H1 (cell line): ENCODE data around the gene TTLL1. TPM values are rescaled to one million over a fixed set of nuclear protein-coding genes. Genes with fewer than 3 reads are reported as not detected.
A peak's percentile ranks its signal among the peaks of the same experiment; 100 is the strongest.

ENCODE experiments used
- CTCF ChIA-PET: fragments of 300-600 bp; sonication (Branson Sonifier 250); formaldehyde crosslinking; loops from one replicate; lab custom pipeline; 2021; ENCODE audit not compliant: partially characterized antibody; lab: Charles Lee
- POLR2A ChIA-PET: fragments of 300-600 bp; sonication (Branson Sonifier 250); formaldehyde crosslinking; loops from one replicate; lab custom pipeline; 2021; ENCODE audit warnings: inconsistent platforms; ENCODE audit not compliant: partially characterized antibody; lab: Charles Lee
- DNase-seq, 2 experiments: peaks; one replicate each; pipeline versions ENCODE4 v3.0.0 to v3.0.0-alpha.2; 2010 to 2022; ENCODE audit warnings: low spot score in 2 of 2, low read depth in 1 of 2, mixed read lengths in 1 of 2
- FAIRE-seq: peaks from 2 replicates; lab custom pipeline; 2011; peaks lifted over from hg19 to GRCh38; lab: Jason Lieb, UNC
- H2AFZ ChIP-seq: 2 replicates; pipeline ENCODE4 v1.8.1; 2012; ENCODE audit warnings: low read length, inconsistent platforms
- H2AK5ac ChIP-seq: 2 replicates; pipeline ENCODE4 v1.6.1; 2013; ENCODE audit warnings: low read depth, low read length
- H2BK120ac ChIP-seq: replicated peaks from 2 replicates; pipeline ENCODE3; 2013; ENCODE audit warnings: low read depth, low read length, inconsistent platforms
- H2BK12ac ChIP-seq: 2 replicates; pipeline ENCODE4 v1.6.1; 2013; ENCODE audit warnings: low read depth, low read length
- H2BK15ac ChIP-seq: 2 replicates; pipeline ENCODE4 v1.6.1; 2013; ENCODE audit warnings: low read length
- H2BK20ac ChIP-seq: 2 replicates; pipeline ENCODE4 v1.6.1; 2013; ENCODE audit warnings: low read length
- H2BK5ac ChIP-seq: 2 replicates; pipeline ENCODE4 v1.6.1; 2013; ENCODE audit warnings: low read depth, low read length
- H3K14ac ChIP-seq: 2 replicates; pipeline ENCODE4 v1.6.1; 2013; ENCODE audit warnings: inconsistent platforms; ENCODE audit not compliant: insufficient read length
- H3K18ac ChIP-seq: 2 replicates; pipeline ENCODE4 v1.6.1; 2013; ENCODE audit warnings: low read length; ENCODE audit errors: extremely low read depth
- H3K23ac ChIP-seq: 2 replicates; pipeline ENCODE4 v1.6.1; 2013; ENCODE audit warnings: inconsistent platforms; ENCODE audit not compliant: insufficient read length
- H3K23me2 ChIP-seq: 2 replicates; pipeline ENCODE4 v1.6.1; 2013; ENCODE audit warnings: low read depth, low read length
- H3K27ac ChIP-seq: 2 replicates; pipeline ENCODE4 v1.6.1; 2011; ENCODE audit warnings: low read depth, low read length, inconsistent platforms
- H3K27me3 ChIP-seq, 4 experiments: replicated peaks in 1 of 4; 1 replicate in 1 of 4; 2 replicates in 3 of 4; pipeline versions ENCODE4 v1.6.1 to v1.8.1; 2011 to 2013; ENCODE audit warnings: low read length in 3 of 4, mild to moderate bottlenecking in 3 of 4, inconsistent platforms in 2 of 4, mixed read lengths in 2 of 4, moderate library complexity in 1 of 4; ENCODE audit not compliant: control insufficient read depth in 3 of 4, insufficient read depth in 3 of 4; ENCODE audit errors: extremely low read depth in 1 of 4
- H3K36me3 ChIP-seq, 4 experiments: 2 replicates each; pipeline versions ENCODE4 v1.6.1 to v1.8.1; 2011 to 2013; ENCODE audit warnings: mild to moderate bottlenecking in 4 of 4, low read length in 3 of 4, moderate library complexity in 2 of 4, control low read depth in 1 of 4, inconsistent platforms in 1 of 4; ENCODE audit not compliant: insufficient read depth in 4 of 4, control insufficient read depth in 2 of 4
- H3K4ac ChIP-seq: replicated peaks from 2 replicates; pipeline ENCODE3; 2013; ENCODE audit warnings: low read length, low read depth, mixed read lengths, inconsistent platforms; ENCODE audit not compliant: insufficient read length
- H3K4me1 ChIP-seq, 4 experiments: replicated peaks in 1 of 4; 1 replicate in 1 of 4; 2 replicates in 3 of 4; pipeline versions ENCODE4 v1.6.1 to v1.8.1; 2011 to 2013; ENCODE audit warnings: low read length in 3 of 4, inconsistent platforms in 2 of 4, mixed read lengths in 1 of 4; ENCODE audit not compliant: insufficient read depth in 4 of 4, control insufficient read depth in 3 of 4
- H3K4me2 ChIP-seq, 2 experiments: 2 replicates each; pipeline versions ENCODE4 v1.6.1 to v1.8.1; 2011 to 2013; ENCODE audit warnings: low read depth in 2 of 2, low read length in 2 of 2, control low read depth in 1 of 2, inconsistent platforms in 1 of 2, mild to moderate bottlenecking in 1 of 2; ENCODE audit not compliant: insufficient read depth in 1 of 2
- H3K4me3 ChIP-seq, 4 experiments: fragments of 200-600, 300-600 bp in 1 of 4; sonication (generic), shearing (Covaris generic), sonication (Bioruptor Twin) in 1 of 4; 2 replicates each; pipeline versions ENCODE4 v1.5.1 to v1.8.1; 2011 to 2016; ENCODE audit warnings: low read length in 4 of 4, low read depth in 3 of 4, control low read depth in 2 of 4, inconsistent platforms in 2 of 4, mild to moderate bottlenecking in 2 of 4, mixed read lengths in 1 of 4, moderate library complexity in 1 of 4; ENCODE audit not compliant: insufficient read depth in 2 of 4; ENCODE audit errors: extremely low read depth in 1 of 4
- H3K56ac ChIP-seq: replicated peaks from 2 replicates; pipeline ENCODE3; 2013; ENCODE audit warnings: low read depth, mild to moderate bottlenecking, mixed read lengths, low read length, inconsistent platforms; ENCODE audit not compliant: insufficient read length
- H3K79me1 ChIP-seq: 2 replicates; pipeline ENCODE4 v1.6.1; 2013; ENCODE audit warnings: low read depth, low read length, control low read depth
- H3K79me2 ChIP-seq, 2 experiments: 2 replicates each; pipeline versions ENCODE4 v1.6.1 to v1.8.1; 2012 to 2013; ENCODE audit warnings: low read length in 2 of 2, mild to moderate bottlenecking in 2 of 2, inconsistent platforms in 1 of 2; ENCODE audit not compliant: insufficient read depth in 2 of 2, control insufficient read depth in 1 of 2
- H3K9ac ChIP-seq, 4 experiments: replicated peaks in 1 of 4; 1 replicate in 1 of 4; 2 replicates in 3 of 4; pipeline versions ENCODE4 v1.6.1 to v1.8.1; 2011 to 2013; ENCODE audit warnings: low read depth in 3 of 4, low read length in 3 of 4, control low read depth in 2 of 4, mild to moderate bottlenecking in 2 of 4, moderate library complexity in 2 of 4, inconsistent platforms in 1 of 4; ENCODE audit errors: extremely low read depth in 1 of 4
- H3K9me3 ChIP-seq, 2 experiments: 2 replicates each; pipeline versions ENCODE4 v1.6.1 to v1.8.1; 2012 to 2013; ENCODE audit warnings: mild to moderate bottlenecking in 2 of 2, moderate library complexity in 2 of 2, control low read depth in 1 of 2, inconsistent platforms in 1 of 2, low read depth in 1 of 2, low read length in 1 of 2, mixed read lengths in 1 of 2; ENCODE audit not compliant: insufficient read depth in 2 of 2
- H4K20me1 ChIP-seq, 2 experiments: replicated peaks in 1 of 2; 2 replicates each; pipeline versions ENCODE3 to v1.8.1; 2011 to 2013; ENCODE audit warnings: inconsistent platforms in 2 of 2, low read length in 2 of 2, mild to moderate bottlenecking in 1 of 2; ENCODE audit not compliant: insufficient read depth in 2 of 2, control insufficient read depth in 1 of 2
- H4K5ac ChIP-seq: 2 replicates; pipeline ENCODE4 v1.6.1; 2013; ENCODE audit warnings: low read length, low read depth, mixed read lengths, inconsistent platforms; ENCODE audit not compliant: insufficient read length
- H4K8ac ChIP-seq: 2 replicates; pipeline ENCODE4 v1.8.0; 2013; ENCODE audit warnings: mild to moderate bottlenecking, moderate library complexity, low read length, inconsistent platforms; ENCODE audit not compliant: insufficient read depth; ENCODE audit errors: extremely low read depth
- H4K91ac ChIP-seq: replicated peaks from 2 replicates; pipeline ENCODE3; 2013; ENCODE audit warnings: low read length, mixed read lengths, inconsistent platforms; ENCODE audit not compliant: insufficient read length
- CBX5 ChIP-seq: fragments of 300-800, 300-1000 bp; sonication (generic); IDR thresholded peaks from 2 replicates; pipeline ENCODE4 v1.7.1; 2016; ENCODE audit warnings: antibody characterized with exemption, low read length, low read depth
- RBBP5 ChIP-seq: IDR thresholded peaks from 2 replicates; pipeline ENCODE4 v1.7.1; 2012; ENCODE audit warnings: low read depth, mild to moderate bottlenecking, inconsistent platforms, low read length, moderate library complexity, borderline replicate concordance
- SIRT6 ChIP-seq: IDR thresholded peaks from one replicate; pipeline ENCODE4 v1.7.1; 2012; ENCODE audit warnings: low read length, inconsistent platforms
- WGBS, 2 experiments: shearing (Covaris generic) in 1 of 2; methylation state at CpG; one replicate each; pipeline versions ENCODE4 v1.1.6 to v1.1.7; 2013 to 2015; ENCODE audit warnings: low lambda C conversion rate in 2 of 2, mixed read lengths in 2 of 2, inconsistent platforms in 1 of 2, low coverage in 1 of 2, missing lambda C conversion rate in 1 of 2; ENCODE audit not compliant: insufficient replicate concordance in 2 of 2, insufficient coverage in 1 of 2, insufficient read length in 1 of 2; ENCODE audit errors: extremely low coverage in 1 of 2, missing lambda C conversion rate in 1 of 2; 5-methylcytosine and 5-hydroxymethylcytosine counted together
- polyA plus RNA-seq, 7 experiments: library from polyadenylated mRNA; depleted of rRNA in 3 of 7; stranded (reverse) in 5 of 7; unstranded in 2 of 7; fragments of >200 nt in 5 of 7; fragments of 200-250 nt in 2 of 7; gene quantifications; 1 replicate in 5 of 7; 2 replicates in 1 of 7; 4 replicates in 1 of 7; pipeline versions ENCODE4 v1.2.1 to v1.2.3, GENCODE V29; 2011 to 2013; ENCODE audit warnings: missing spikeins in 2 of 7, mixed read lengths in 2 of 7
- total RNA-seq: library from RNA; stranded (reverse); fragmentation: NEBNext Ultra II Directional; extraction: Animal tissue kit (Norgen Biotek cat#: 25700); gene quantifications from 2 replicates; pipeline ENCODE4 v1.2.1, GENCODE V29; 2021
- TF ChIP-seq, protein P1 (sequence below), 3 experiments: IDR thresholded peaks; 1 replicate in 2 of 3; 2 replicates in 1 of 3; pipeline versions ENCODE4 v1.5.1 to v1.6.1; 2011; ENCODE audit warnings: low read length in 3 of 3, mild to moderate bottlenecking in 3 of 3, inconsistent platforms in 2 of 3, low read depth in 1 of 3, moderate library complexity in 1 of 3; ENCODE audit not compliant: insufficient read depth in 1 of 3; ENCODE audit errors: control extremely low read depth in 1 of 3

The TTLL1 gene
- total and polyA plus RNA-seq, 2 of the 8 experiments (the other 6 are each of a cell fraction or from before 2014, with no cell fraction given), result 5.0 to 13.8 TPM

DNA sequence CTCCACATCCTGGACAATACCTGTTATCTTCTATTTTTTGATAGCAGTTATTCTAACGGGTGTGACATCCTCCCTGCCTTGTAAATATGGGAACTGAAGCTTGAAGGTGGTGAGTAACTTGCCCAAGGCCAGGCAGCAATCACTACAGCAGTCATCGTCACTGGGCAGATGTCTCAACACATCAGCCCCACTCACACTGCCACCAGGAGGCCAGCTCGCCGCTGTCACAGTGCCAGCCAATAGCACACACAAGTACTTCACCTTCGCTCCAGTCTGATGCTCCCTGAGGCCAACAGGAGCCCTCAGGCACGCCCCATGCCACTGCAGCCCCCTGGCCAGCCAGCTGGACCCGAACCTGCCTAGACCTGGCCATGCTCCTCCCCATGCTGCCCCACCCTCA lies 4.9 kb upstream of the TTLL1 start:
- H3K23ac ChIP-seq, result no peak overlapping the region
- H3K27me3 ChIP-seq, result no peaks in the 10 kb centered on the region
- no peak overlapping the region for H3K27ac ChIP-seq
- no peak overlapping the region for H3K4ac ChIP-seq
- no peaks in the 10 kb centered on the region; a peak in 1 of 4 replicates for H3K9me3 ChIP-seq
- peak overlapping the region; percentile 33; the same call in 1 of the 2 replicates for H2BK12ac ChIP-seq
- H3K79me2 ChIP-seq, result no peaks in the 10 kb centered on the region
- no peak overlapping the region for H4K91ac ChIP-seq
- 78% methylated on average over 7 of the region's 7 CpGs; no CpG with 5 or more reads in 1 of the 2 experiments for WGBS, 2 experiments
- ChIA-PET CTCF (interaction anchor here (1.2 kb wide), 1 partner anchor 65 kb away, joined by 3 read pairs; no protein-coding TSS in a partner anchor), POLR2A (no interaction called here)
- H3K4me1 ChIP-seq, result no peaks in the 10 kb centered on the region
- FAIRE-seq, result no peak
- no peak overlapping the region for H3K56ac ChIP-seq
- no peak for DNase-seq
- no peaks in the 10 kb centered on the region for H3K36me3 ChIP-seq
- peaks cover 0 to 2% of the 10 kb centered on the region in 2 experiments for H4K20me1 ChIP-seq
- H2BK5ac ChIP-seq, result 0 out of 2 replicates have a peak overlapping the region, but pooled peaks have one; percentile 13
- H3K18ac ChIP-seq, result peak overlapping the region; percentile 51
- H4K5ac ChIP-seq, result no peak overlapping the region
- no peaks in the 10 kb centered on the region for H3K79me1 ChIP-seq
- no peak overlapping the region for H2BK15ac ChIP-seq
- no peak overlapping the region for H2AK5ac ChIP-seq
- H2BK120ac ChIP-seq, result no peak overlapping the region
- H3K9ac ChIP-seq, result no peak overlapping the region
- H4K8ac ChIP-seq, result no peak overlapping the region; the same call in 1 of the 2 replicates
- H3K23me2 ChIP-seq, result peaks cover 3% of the 10 kb centered on the region; the same call in 1 of the 2 replicates
- no peak for TF ChIP-seq SIRT6
- no peak for TF ChIP-seq CBX5
- TF ChIP-seq, protein P1, sequence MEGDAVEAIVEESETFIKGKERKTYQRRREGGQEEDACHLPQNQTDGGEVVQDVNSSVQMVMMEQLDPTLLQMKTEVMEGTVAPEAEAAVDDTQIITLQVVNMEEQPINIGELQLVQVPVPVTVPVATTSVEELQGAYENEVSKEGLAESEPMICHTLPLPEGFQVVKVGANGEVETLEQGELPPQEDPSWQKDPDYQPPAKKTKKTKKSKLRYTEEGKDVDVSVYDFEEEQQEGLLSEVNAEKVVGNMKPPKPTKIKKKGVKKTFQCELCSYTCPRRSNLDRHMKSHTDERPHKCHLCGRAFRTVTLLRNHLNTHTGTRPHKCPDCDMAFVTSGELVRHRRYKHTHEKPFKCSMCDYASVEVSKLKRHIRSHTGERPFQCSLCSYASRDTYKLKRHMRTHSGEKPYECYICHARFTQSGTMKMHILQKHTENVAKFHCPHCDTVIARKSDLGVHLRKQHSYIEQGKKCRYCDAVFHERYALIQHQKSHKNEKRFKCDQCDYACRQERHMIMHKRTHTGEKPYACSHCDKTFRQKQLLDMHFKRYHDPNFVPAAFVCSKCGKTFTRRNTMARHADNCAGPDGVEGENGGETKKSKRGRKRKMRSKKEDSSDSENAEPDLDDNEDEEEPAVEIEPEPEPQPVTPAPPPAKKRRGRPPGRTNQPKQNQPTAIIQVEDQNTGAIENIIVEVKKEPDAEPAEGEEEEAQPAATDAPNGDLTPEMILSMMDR (IDR thresholded peaks at IDR 0.05; ENCODE audit: control extremely low read depth in 1 of 3, insufficient read depth in 1 of 3, low read depth in 1 of 3, low read length in 3 of 3), result peak in 2 of 3 experiments; percentile 11 to 35; a peak in 2 of 4 replicates
- no peak for TF ChIP-seq RBBP5
- TF ChIP-seq, all 59 proteins: peak for 1
- Histone ChIP-seq H3K4me2 (no peak overlapping the region), H2BK20ac (peak overlapping the region; percentile 51), H3K4me3 (no peak overlapping the region), H2AFZ (no peak overlapping the region), H3K14ac (no peak overlapping the region)
